Rectal smooth muscle tissue (tissue), 1 donor: Measurements from ENCODE around the gene DECR2.

Source experiments
- H3K27ac ChIP-seq: one replicate; pipeline ENCODE4 v1.7.0; 2013; ENCODE audit warnings: low read depth, low read length, inconsistent platforms
- H3K27me3 ChIP-seq: one replicate; pipeline ENCODE4 v1.7.0; 2013; ENCODE audit warnings: low read length; ENCODE audit not compliant: control insufficient read depth, insufficient read depth
- H3K36me3 ChIP-seq: one replicate; pipeline ENCODE4 v1.7.0; 2013; ENCODE audit warnings: low read length; ENCODE audit not compliant: control insufficient read depth, insufficient read depth
- H3K4me1 ChIP-seq: one replicate; pipeline ENCODE4 v1.7.0; 2013; ENCODE audit warnings: low read length; ENCODE audit not compliant: control insufficient read depth, insufficient read depth
- H3K4me3 ChIP-seq: one replicate; pipeline ENCODE4 v1.7.0; 2013; ENCODE audit warnings: low read length
- H3K9ac ChIP-seq: one replicate; pipeline ENCODE4 v1.7.0; 2013; ENCODE audit warnings: low read length

The DECR2 gene

GRCh38 chr16:426906-427249, 25.2 kb downstream of the DECR2 start:
- Histone ChIP-seq H3K4me3 (peak overlapping the region; percentile 57), H3K27me3 (peaks cover 2% of the 10 kb centered on the region), H3K36me3 (no peaks in the 10 kb centered on the region), H3K4me1 (peaks cover 5% of the 10 kb centered on the region), H3K27ac (no peak overlapping the region), H3K9ac (no peak overlapping the region)

- Histone ChIP-seq H3K4me3 (peak overlapping the region; percentile 57), H3K9ac (no peak overlapping the region), H3K27ac (no peak overlapping the region), H3K36me3 (no peaks in the 10 kb centered on the region), H3K27me3 (peaks cover 2% of the 10 kb centered on the region), H3K4me1 (peaks cover 5% of the 10 kb centered on the region)
Observed at GRCh38 chr16:427250-427649, 25.6 kb downstream of the DECR2 start.

GRCh38 chr16:430904-431303, 29.2 kb downstream of the DECR2 start:
- Histone ChIP-seq H3K36me3 (no peaks in the 10 kb centered on the region), H3K27me3 (peaks cover 2% of the 10 kb centered on the region), H3K27ac (no peak overlapping the region), H3K4me3 (no peak overlapping the region), H3K9ac (no peak overlapping the region), H3K4me1 (peaks cover 3% of the 10 kb centered on the region)

GRCh38 chr16:440627-441026, 38.9 kb downstream of the DECR2 start:
- H3K36me3 ChIP-seq: peaks cover 3% of the 10 kb centered on the region
- no peak overlapping the region for H3K9ac ChIP-seq
- H3K4me1 ChIP-seq: no peaks in the 10 kb centered on the region
- H3K4me3 ChIP-seq: no peak overlapping the region
- H3K27ac ChIP-seq: no peak overlapping the region
- no peaks in the 10 kb centered on the region for H3K27me3 ChIP-seq

- Histone ChIP-seq H3K9ac (no peak overlapping the region), H3K27me3 (no peaks in the 10 kb centered on the region), H3K4me3 (no peak overlapping the region), H3K4me1 (no peaks in the 10 kb centered on the region), H3K27ac (no peak overlapping the region), H3K36me3 (peaks cover 3% of the 10 kb centered on the region)
Observed at GRCh38 chr16:441447-441846, 39.8 kb downstream of the DECR2 start.

GRCh38 chr16:442976-443375, 41.3 kb downstream of the DECR2 start:
- Histone ChIP-seq H3K4me1 (no peaks in the 10 kb centered on the region), H3K27ac (no peak overlapping the region), H3K27me3 (no peaks in the 10 kb centered on the region), H3K9ac (no peak overlapping the region), H3K4me3 (no peak overlapping the region), H3K36me3 (peaks cover 3% of the 10 kb centered on the region)

GRCh38 chr16:444027-444426, 42.3 kb downstream of the DECR2 start:
- no peak overlapping the region for H3K4me3 ChIP-seq
- H3K27me3 ChIP-seq: no peaks in the 10 kb centered on the region
- H3K36me3 ChIP-seq: peaks cover 3% of the 10 kb centered on the region
- no peaks in the 10 kb centered on the region for H3K4me1 ChIP-seq
- H3K27ac ChIP-seq: no peak overlapping the region
- H3K9ac ChIP-seq: no peak overlapping the region

GRCh38 chr16:445566-445965, 43.9 kb downstream of the DECR2 start:
- Histone ChIP-seq H3K9ac (no peak overlapping the region), H3K36me3 (no peaks in the 10 kb centered on the region), H3K4me3 (no peak overlapping the region), H3K27ac (no peak overlapping the region), H3K4me1 (no peaks in the 10 kb centered on the region), H3K27me3 (no peaks in the 10 kb centered on the region)

- Histone ChIP-seq H3K27ac (no peak overlapping the region), H3K9ac (no peak overlapping the region), H3K4me3 (no peak overlapping the region), H3K36me3 (no peaks in the 10 kb centered on the region), H3K4me1 (no peaks in the 10 kb centered on the region), H3K27me3 (no peaks in the 10 kb centered on the region)
Observed at GRCh38 chr16:450385-450784, 48.7 kb downstream of the DECR2 start.

- Histone ChIP-seq H3K27me3 (no peaks in the 10 kb centered on the region), H3K9ac (no peak overlapping the region), H3K4me1 (no peaks in the 10 kb centered on the region), H3K27ac (no peak overlapping the region), H3K4me3 (no peak overlapping the region), H3K36me3 (no peaks in the 10 kb centered on the region)
Observed at GRCh38 chr16:450785-451512, 49.3 kb downstream of the DECR2 start.

- Histone ChIP-seq H3K4me3 (no peak overlapping the region), H3K36me3 (no peaks in the 10 kb centered on the region), H3K27ac (no peak overlapping the region), H3K4me1 (peaks cover 4% of the 10 kb centered on the region), H3K9ac (no peak overlapping the region), H3K27me3 (no peaks in the 10 kb centered on the region)
Observed at GRCh38 chr16:454397-454940, 52.8 kb downstream of the DECR2 start.

- H3K27ac ChIP-seq: no peak overlapping the region
- H3K36me3 ChIP-seq: no peaks in the 10 kb centered on the region
- H3K4me3 ChIP-seq: no peak overlapping the region
Observed at GRCh38 chr16:455453-455852, 53.8 kb downstream of the DECR2 start.

GRCh38 chr16:456891-457483, 55.3 kb downstream of the DECR2 start:
- peak overlapping the region; percentile 16 for H3K27ac ChIP-seq
- no peaks in the 10 kb centered on the region for H3K27me3 ChIP-seq
- peaks cover 4% of the 10 kb centered on the region for H3K4me1 ChIP-seq
- H3K36me3 ChIP-seq: no peaks in the 10 kb centered on the region
- H3K4me3 ChIP-seq: no peak overlapping the region
- H3K9ac ChIP-seq: no peak overlapping the region

More at GRCh38 chr16:455453-455852, 53.8 kb downstream of the DECR2 start:
- Histone ChIP-seq H3K9ac (no peak overlapping the region), H3K4me1 (peaks cover 4% of the 10 kb centered on the region), H3K27me3 (no peaks in the 10 kb centered on the region)
